HG03139 (cell line): ENCODE data around the gene MCMBP.

Experiments
- ATAC-seq: cut with Tn5 transposase; IDR thresholded peaks from one replicate; pipeline ENCODE4 v1.9.1; 2021; ENCODE audit not compliant: unreplicated experiment

Gene MCMBP

GRCh38 chr10:119786117-119786769, 86.4 kb downstream of the MCMBP start:
- no peak for ATAC-seq

GRCh38 chr10:119784340-119785067, 88.1 kb downstream of the MCMBP start:
- ATAC-seq: no peak

GRCh38 chr10:119783665-119784027, 89.0 kb downstream of the MCMBP start:
- no peak for ATAC-seq

GRCh38 chr10:119782981-119783664, 89.5 kb downstream of the MCMBP start:
- no peak for ATAC-seq

- ATAC-seq: no peak
Measured at GRCh38 chr10:119781498-119781897, 91.1 kb downstream of the MCMBP start.

GRCh38 chr10:119780879-119781480, 91.7 kb downstream of the MCMBP start:
- no peak for ATAC-seq
